Activated CD8-positive, alpha-beta memory T cell treated with anti-CD3 and anti-CD28 coated beads, Interleukin-2, amount 50 U/mL, for 1 hour (primary cell): ENCODE data around the gene ZC3H12A.

ENCODE experiments used
- DNase-seq: peaks from one replicate; pipeline ENCODE4 v3.0.0-alpha.2; 2020; ENCODE audit errors: extremely low read depth

Gene ZC3H12A

GRCh38 chr1:37474046-37474696, at the start of gene ZC3H12A:
TSS of gene ZC3H12A (plus strand) at chr1:37474580. CDS start at chr1:37475497, 917 bp downstream.
- DNase-seq = peak; percentile 82

- no peak for DNase-seq
Measured at GRCh38 chr1:37425221-37425620, 49.2 kb upstream of the ZC3H12A start.

- no peak for DNase-seq
Measured at GRCh38 chr1:37429029-37429428, 45.4 kb upstream of the ZC3H12A start.

- no peak for DNase-seq
Measured at GRCh38 chr1:37430103-37430985, 44.0 kb upstream of the ZC3H12A start.

GRCh38 chr1:37432716-37433115, 41.7 kb upstream of the ZC3H12A start:
- no peak for DNase-seq

GRCh38 chr1:37433171-37433570, 41.2 kb upstream of the ZC3H12A start:
- DNase-seq = no peak

- DNase-seq = peak; percentile 16
Measured at GRCh38 chr1:37434292-37435225, 39.8 kb upstream of the ZC3H12A start.

GRCh38 chr1:37437087-37437486, 37.3 kb upstream of the ZC3H12A start:
- DNase-seq = no peak

GRCh38 chr1:37438037-37438868, 36.1 kb upstream of the ZC3H12A start:
- DNase-seq = no peak

GRCh38 chr1:37438869-37439343, 35.5 kb upstream of the ZC3H12A start:
- DNase-seq = no peak

- DNase-seq = no peak
Measured at GRCh38 chr1:37439349-37439995, 34.9 kb upstream of the ZC3H12A start.

GRCh38 chr1:37441490-37441889, 32.9 kb upstream of the ZC3H12A start:
- no peak for DNase-seq

GRCh38 chr1:37442139-37442538, 32.2 kb upstream of the ZC3H12A start:
- DNase-seq = no peak

- DNase-seq = no peak
Measured at GRCh38 chr1:37442644-37443043, 31.7 kb upstream of the ZC3H12A start.

- no peak for DNase-seq
Measured at GRCh38 chr1:37446874-37447273, 27.5 kb upstream of the ZC3H12A start.

GRCh38 chr1:37448185-37448584, 26.2 kb upstream of the ZC3H12A start:
- DNase-seq = no peak

GRCh38 chr1:37448691-37449417, 25.5 kb upstream of the ZC3H12A start:
- DNase-seq = no peak

- no peak for DNase-seq
Measured at GRCh38 chr1:37449936-37450335, 24.4 kb upstream of the ZC3H12A start.

- no peak for DNase-seq
Measured at GRCh38 chr1:37452416-37452815, 22.0 kb upstream of the ZC3H12A start.

- DNase-seq = no peak
Measured at GRCh38 chr1:37453647-37454046, 20.7 kb upstream of the ZC3H12A start.
